SU-DHL-6 (cell line): Measurements from ENCODE around the gene MREG.

Experiments
- H2AFZ ChIP-seq: fragments of 200-600 bp; sonication (generic); 2 replicates; pipeline ENCODE4 v1.6.1; 2014; ENCODE audit warnings: low read depth, mild to moderate bottlenecking, moderate library complexity, mixed read lengths, antibody characterized with exemption, low read length; ENCODE audit not compliant: severe bottlenecking
- H3F3A ChIP-seq: fragments of 200-600 bp; shearing (Covaris generic); 2 replicates; pipeline ENCODE4 v1.6.0; 2016; ENCODE audit warnings: antibody characterized with exemption, mild to moderate bottlenecking; ENCODE audit not compliant: insufficient read depth
- H3K27ac ChIP-seq: fragments of 200-600 bp; sonication (generic); 2 replicates; pipeline ENCODE4 v1.5.1; 2016; ENCODE audit warnings: low read depth, mild to moderate bottlenecking, low read length, moderate library complexity, mixed read lengths
- H3K27me3 ChIP-seq: fragments of 200-600 bp; sonication (generic), shearing (Covaris generic); 2 replicates; pipeline ENCODE4 v1.6.0; 2014; ENCODE audit warnings: mild to moderate bottlenecking, low read length
- H3K36me3 ChIP-seq: fragments of 200-600 bp; sonication (generic); 2 replicates; pipeline ENCODE4 v1.6.1; 2014; ENCODE audit warnings: mild to moderate bottlenecking, low read length, mixed read lengths
- H3K4me2 ChIP-seq: fragments of 300-600, 200-600 bp; shearing (Covaris generic), sonication (generic); 2 replicates; pipeline ENCODE4 v1.6.0; 2014; ENCODE audit warnings: low read length, low read depth, mild to moderate bottlenecking; ENCODE audit not compliant: poor library complexity, severe bottlenecking
- H3K4me3 ChIP-seq: fragments of 200-600 bp; sonication (generic); 2 replicates; pipeline ENCODE4 v1.5.1; 2014; ENCODE audit warnings: antibody characterized with exemption, low read length, mild to moderate bottlenecking, mixed read lengths; ENCODE audit not compliant: insufficient read depth, poor library complexity, severe bottlenecking
- H3K79me2 ChIP-seq: fragments of 200-600 bp; sonication (generic); 2 replicates; pipeline ENCODE4 v1.6.1; 2014; ENCODE audit warnings: mild to moderate bottlenecking, low read length, moderate library complexity; ENCODE audit not compliant: insufficient read depth
- H3K9ac ChIP-seq: fragments of 200-600 bp; sonication (generic); 2 replicates; pipeline ENCODE4 v1.7.0; 2014; ENCODE audit warnings: mild to moderate bottlenecking, low read length
- H3K9me2 ChIP-seq: fragments of 200-600 bp; sonication (generic); replicated peaks from 2 replicates; pipeline ENCODE4 v1.6.1; 2014; ENCODE audit warnings: low read length; ENCODE audit not compliant: insufficient read depth
- H3K9me3 ChIP-seq: fragments of 200-600 bp; sonication (generic); 2 replicates; pipeline ENCODE4 v1.6.1; 2014; ENCODE audit warnings: low read length, mixed read lengths; ENCODE audit not compliant: insufficient read depth
- H4K20me1 ChIP-seq: fragments of 200-600 bp; sonication (generic); 2 replicates; pipeline ENCODE4 v1.6.1; 2014; ENCODE audit warnings: low read depth, mild to moderate bottlenecking, antibody characterized with exemption, low read length, moderate library complexity, mixed read lengths
- EZH2phosphoT487 ChIP-seq: fragments of 200-600 bp; sonication (generic), shearing (Covaris generic); conservative IDR thresholded peaks from 2 replicates; pipeline ENCODE4 v1.6.1; 2018; ENCODE audit warnings: mild to moderate bottlenecking, antibody characterized with exemption, low read length, moderate library complexity, mixed read lengths
- TF ChIP-seq, protein P1 (sequence below): fragments of 200-600 bp; sonication (generic); IDR thresholded peaks from one replicate; pipeline ENCODE4 v1.5.1; 2017; ENCODE audit warnings: antibody characterized with exemption, mild to moderate bottlenecking, low read length, moderate library complexity; ENCODE audit not compliant: insufficient read depth, poor library complexity, severe bottlenecking

Gene MREG

DNA sequence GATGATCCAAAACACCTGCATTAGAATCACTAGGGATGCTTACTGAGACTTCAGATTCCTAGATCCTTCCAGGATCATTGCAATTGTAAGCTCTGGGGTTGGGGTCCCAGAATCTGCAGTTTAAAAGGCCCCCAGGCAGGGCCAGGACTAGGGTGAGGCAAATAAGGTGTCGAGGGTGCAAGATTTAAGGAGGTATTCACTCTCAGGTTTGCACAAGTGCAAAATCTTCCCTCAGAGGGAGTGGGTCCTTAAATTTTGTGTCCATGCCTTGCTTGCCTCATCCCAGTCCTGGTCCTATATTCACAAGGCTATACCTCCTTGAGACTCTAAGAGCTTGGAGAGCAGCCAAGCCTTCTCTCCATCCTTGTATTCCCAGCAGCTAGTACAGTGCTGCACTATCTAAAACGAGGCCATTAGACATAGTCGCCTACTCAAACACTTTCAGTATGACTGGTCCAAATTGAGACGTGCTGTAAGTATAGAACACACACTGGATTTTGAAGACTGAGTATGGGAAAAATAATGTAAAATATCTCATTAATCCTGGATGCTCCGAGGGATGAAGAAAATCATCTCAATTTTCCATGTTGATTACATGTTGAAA is 31.6 kb upstream of the MREG start:
- TF ChIP-seq EZH2phosphoT487 = no peak
- TF ChIP-seq, protein P1, sequence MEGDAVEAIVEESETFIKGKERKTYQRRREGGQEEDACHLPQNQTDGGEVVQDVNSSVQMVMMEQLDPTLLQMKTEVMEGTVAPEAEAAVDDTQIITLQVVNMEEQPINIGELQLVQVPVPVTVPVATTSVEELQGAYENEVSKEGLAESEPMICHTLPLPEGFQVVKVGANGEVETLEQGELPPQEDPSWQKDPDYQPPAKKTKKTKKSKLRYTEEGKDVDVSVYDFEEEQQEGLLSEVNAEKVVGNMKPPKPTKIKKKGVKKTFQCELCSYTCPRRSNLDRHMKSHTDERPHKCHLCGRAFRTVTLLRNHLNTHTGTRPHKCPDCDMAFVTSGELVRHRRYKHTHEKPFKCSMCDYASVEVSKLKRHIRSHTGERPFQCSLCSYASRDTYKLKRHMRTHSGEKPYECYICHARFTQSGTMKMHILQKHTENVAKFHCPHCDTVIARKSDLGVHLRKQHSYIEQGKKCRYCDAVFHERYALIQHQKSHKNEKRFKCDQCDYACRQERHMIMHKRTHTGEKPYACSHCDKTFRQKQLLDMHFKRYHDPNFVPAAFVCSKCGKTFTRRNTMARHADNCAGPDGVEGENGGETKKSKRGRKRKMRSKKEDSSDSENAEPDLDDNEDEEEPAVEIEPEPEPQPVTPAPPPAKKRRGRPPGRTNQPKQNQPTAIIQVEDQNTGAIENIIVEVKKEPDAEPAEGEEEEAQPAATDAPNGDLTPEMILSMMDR = no peak
- no peaks in the 10 kb centered on the region for H4K20me1 ChIP-seq
- no peaks in the 10 kb centered on the region for H3K9me2 ChIP-seq
- no peaks in the 10 kb centered on the region for H3F3A ChIP-seq
- H3K27me3 ChIP-seq = no peaks in the 10 kb centered on the region
- H3K4me2 ChIP-seq = no peak overlapping the region
- no peak overlapping the region for H2AFZ ChIP-seq
- H3K79me2 ChIP-seq = no peaks in the 10 kb centered on the region
- H3K4me3 ChIP-seq = no peak overlapping the region
- H3K9me3 ChIP-seq = no peaks in the 10 kb centered on the region
- no peak overlapping the region for H3K27ac ChIP-seq
- H3K36me3 ChIP-seq = no peaks in the 10 kb centered on the region
- H3K9ac ChIP-seq = no peak overlapping the region

DNA sequence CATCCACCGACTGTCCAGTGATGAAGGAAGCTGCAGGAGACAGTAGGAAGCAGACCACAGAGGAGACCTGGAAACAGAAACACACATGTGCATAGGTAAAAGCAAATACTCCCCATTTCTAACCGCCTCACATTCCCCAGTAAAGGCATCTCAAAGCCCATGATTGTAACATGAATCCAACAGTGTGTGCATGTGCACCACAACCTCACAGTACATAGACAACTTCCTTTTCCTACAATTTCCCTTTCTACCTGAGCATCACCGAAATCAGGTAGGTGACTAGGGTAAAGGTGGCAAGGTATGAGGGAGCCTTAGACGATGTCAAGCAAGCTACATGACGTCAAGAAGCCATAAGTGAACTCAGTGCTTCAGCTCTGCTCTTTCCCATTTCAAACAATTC is 30.6 kb upstream of the MREG start:
- no peaks in the 10 kb centered on the region for H3K79me2 ChIP-seq
- H3K27me3 ChIP-seq = no peaks in the 10 kb centered on the region
- no peaks in the 10 kb centered on the region for H3K9me3 ChIP-seq
- H3K4me3 ChIP-seq = no peak overlapping the region
- H3K9ac ChIP-seq = no peak overlapping the region
- H4K20me1 ChIP-seq = no peaks in the 10 kb centered on the region
- no peak overlapping the region for H3K27ac ChIP-seq
- no peaks in the 10 kb centered on the region for H3F3A ChIP-seq
- no peak overlapping the region for H2AFZ ChIP-seq
- H3K9me2 ChIP-seq = no peaks in the 10 kb centered on the region
- H3K36me3 ChIP-seq = no peaks in the 10 kb centered on the region
- TF ChIP-seq EZH2phosphoT487 = no peak
- TF ChIP-seq, protein P1 = no peak
- no peak overlapping the region for H3K4me2 ChIP-seq

DNA sequence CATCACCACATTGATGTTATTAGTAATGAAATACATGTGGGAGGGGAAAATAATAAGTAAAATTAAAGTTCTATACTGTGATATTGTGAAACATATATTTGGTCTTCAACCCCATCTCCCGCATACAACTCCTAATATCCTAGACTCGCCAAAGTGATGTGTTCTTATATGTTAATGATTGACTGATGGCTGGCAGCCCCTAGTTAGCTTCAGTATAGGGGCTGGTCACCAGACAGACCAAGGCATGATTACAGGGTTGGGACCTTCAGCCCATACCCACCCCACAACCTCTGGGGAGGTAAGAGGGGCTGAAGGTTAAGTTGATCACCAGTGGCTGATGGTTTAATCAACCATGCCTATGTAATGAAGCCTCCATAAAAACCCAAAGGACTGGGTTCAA is 28.1 kb upstream of the MREG start:
- Histone ChIP-seq H3K36me3 (no peaks in the 10 kb centered on the region), H3K9me2 (no peaks in the 10 kb centered on the region), H3K27ac (no peak overlapping the region), H3K9me3 (no peaks in the 10 kb centered on the region), H3K4me2 (no peak overlapping the region), H3K27me3 (no peaks in the 10 kb centered on the region), H2AFZ (no peak overlapping the region), H3K79me2 (no peaks in the 10 kb centered on the region), H3K4me3 (no peak overlapping the region), H4K20me1 (no peaks in the 10 kb centered on the region), H3F3A (no peaks in the 10 kb centered on the region), H3K9ac (no peak overlapping the region)
- TF ChIP-seq, protein P1 = no peak
- TF ChIP-seq EZH2phosphoT487 = no peak

DNA sequence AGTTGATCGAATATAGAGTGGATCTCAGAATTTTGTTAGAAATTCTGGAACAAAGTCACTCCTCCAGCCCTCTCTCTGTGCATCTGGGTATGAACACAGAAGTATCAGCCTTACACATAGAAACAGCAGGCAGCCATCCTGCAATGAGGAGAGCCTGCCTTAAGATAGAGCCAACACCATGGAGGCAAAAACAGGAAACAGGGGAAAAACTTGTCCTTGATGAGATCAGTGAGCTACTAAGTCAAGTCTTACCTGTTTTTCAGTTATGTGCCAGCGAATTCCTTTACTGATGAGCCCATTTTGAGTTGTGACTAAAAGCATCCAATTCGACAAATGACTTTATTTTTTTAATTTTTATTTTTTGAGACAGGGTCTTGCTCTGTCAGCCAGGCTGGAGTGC is 26.6 kb upstream of the MREG start:
- TF ChIP-seq, protein P1 = no peak
- no peak for TF ChIP-seq EZH2phosphoT487

More for the DNA sequence above, 26.6 kb upstream of the MREG start:
- Histone ChIP-seq H3K79me2 (no peaks in the 10 kb centered on the region), H3K9me2 (no peaks in the 10 kb centered on the region), H3K4me2 (no peak overlapping the region), H3F3A (no peaks in the 10 kb centered on the region), H3K27ac (no peak overlapping the region), H3K4me3 (no peak overlapping the region), H3K36me3 (no peaks in the 10 kb centered on the region), H4K20me1 (no peaks in the 10 kb centered on the region), H3K9me3 (no peaks in the 10 kb centered on the region), H3K27me3 (no peaks in the 10 kb centered on the region), H2AFZ (no peak overlapping the region), H3K9ac (no peak overlapping the region)
